Measurements from ENCODE around the gene URGCP.

- TF ChIP-seq, protein P1, sequence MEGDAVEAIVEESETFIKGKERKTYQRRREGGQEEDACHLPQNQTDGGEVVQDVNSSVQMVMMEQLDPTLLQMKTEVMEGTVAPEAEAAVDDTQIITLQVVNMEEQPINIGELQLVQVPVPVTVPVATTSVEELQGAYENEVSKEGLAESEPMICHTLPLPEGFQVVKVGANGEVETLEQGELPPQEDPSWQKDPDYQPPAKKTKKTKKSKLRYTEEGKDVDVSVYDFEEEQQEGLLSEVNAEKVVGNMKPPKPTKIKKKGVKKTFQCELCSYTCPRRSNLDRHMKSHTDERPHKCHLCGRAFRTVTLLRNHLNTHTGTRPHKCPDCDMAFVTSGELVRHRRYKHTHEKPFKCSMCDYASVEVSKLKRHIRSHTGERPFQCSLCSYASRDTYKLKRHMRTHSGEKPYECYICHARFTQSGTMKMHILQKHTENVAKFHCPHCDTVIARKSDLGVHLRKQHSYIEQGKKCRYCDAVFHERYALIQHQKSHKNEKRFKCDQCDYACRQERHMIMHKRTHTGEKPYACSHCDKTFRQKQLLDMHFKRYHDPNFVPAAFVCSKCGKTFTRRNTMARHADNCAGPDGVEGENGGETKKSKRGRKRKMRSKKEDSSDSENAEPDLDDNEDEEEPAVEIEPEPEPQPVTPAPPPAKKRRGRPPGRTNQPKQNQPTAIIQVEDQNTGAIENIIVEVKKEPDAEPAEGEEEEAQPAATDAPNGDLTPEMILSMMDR (conservative IDR thresholded peaks at IDR 0.05; ENCODE audit: low read depth, low read length), result no peak
- no peak for TF ChIP-seq EZH2 (IDR thresholded peaks at IDR 0.05; ENCODE audit: low read length, unreplicated experiment)
Measured at GRCh38 chr7:43944286-43944685, 37.9 kb upstream of the URGCP start.
